Gastroesophageal sphincter (tissue), 4 donors: ENCODE results near the gene AP1M2. TPM values are rescaled to one million over a fixed set of nuclear protein-coding genes. Genes with fewer than 3 reads are reported as not detected.
A peak's percentile ranks its signal among the peaks of the same experiment; 100 is the strongest.

Source experiments
- ATAC-seq: fragments of 150-250 bp; one replicate; pipeline ENCODE4 v1.9.1; 2016; ENCODE audit warnings: mild to moderate bottlenecking, moderate library complexity
- H3K27ac ChIP-seq, 4 donors: fragments of 200-600 bp; sonication (generic) in 3 of 4; 1 replicate in 3 of 4; 2 replicates in 1 of 4; pipeline ENCODE4 v1.5.1; 2016 to 2019
- H3K27me3 ChIP-seq: fragments of 200-600 bp; sonication (generic); one replicate; pipeline ENCODE4 v1.5.1; 2019
- H3K36me3 ChIP-seq, 2 donors: fragments of 200-600 bp; sonication (generic); one replicate each; pipeline ENCODE4 v1.5.1; 2019; ENCODE audit warnings: control low read depth in 1 of 2
- H3K4me1 ChIP-seq, 3 donors: fragments of 200-600 bp; sonication (generic); 1 replicate in 2 of 3; 2 replicates in 1 of 3; pipeline ENCODE4 v1.5.1; 2016 to 2019; ENCODE audit warnings: control low read depth in 2 of 3
- H3K4me3 ChIP-seq, 2 donors: fragments of 200-600 bp; sonication (generic); one replicate each; pipeline ENCODE4 v1.5.1; 2019; ENCODE audit warnings: mild to moderate bottlenecking in 1 of 2, moderate library complexity in 1 of 2
- H3K9me3 ChIP-seq, 3 donors: fragments of 200-600 bp; sonication (generic); one replicate each; pipeline ENCODE4 v1.5.1; 2017 to 2019; ENCODE audit warnings: control low read depth in 2 of 3
- CTCF ChIP-seq, 4 experiments: fragments of 200-600 bp in 2 of 4; fragments of 450-650 bp in 2 of 4; sonication (generic) in 1 of 4; IDR thresholded peaks; one replicate each; pipeline ENCODE4 v1.5.1; 2017 to 2019; ENCODE audit warnings: antibody characterized with exemption in 4 of 4, mild to moderate bottlenecking in 2 of 4, moderate library complexity in 2 of 4
- EP300 ChIP-seq: sonication (generic); formaldehyde crosslinking; IDR thresholded peaks from one replicate; pipeline ENCODE4 v1.6.1; 2017; ENCODE audit warnings: antibody characterized with exemption, mild to moderate bottlenecking
- POLR2A ChIP-seq, 2 donors: fragments of 450-650 bp; IDR thresholded peaks; one replicate each; pipeline ENCODE4 v1.6.1; 2017; ENCODE audit warnings: antibody characterized with exemption in 2 of 2, mild to moderate bottlenecking in 2 of 2, moderate library complexity in 1 of 2
- POLR2AphosphoS5 ChIP-seq: sonication (generic); formaldehyde crosslinking; IDR thresholded peaks from one replicate; pipeline ENCODE4 v1.6.1; 2017; ENCODE audit warnings: antibody characterized with exemption
- WGBS, 2 donors: methylation state at CpG; one replicate each; pipeline ENCODE4 v1.1.5; 2018; ENCODE audit warnings: low coverage in 1 of 2; 5-methylcytosine and 5-hydroxymethylcytosine counted together
- total RNA-seq, 4 donors: library from RNA; depleted of rRNA; stranded (reverse); fragments of >200 nt; gene quantifications; one replicate each; pipeline ENCODE4 v1.1.0, GENCODE V29; 2016

The AP1M2 gene
- total RNA-seq, 4 donors from 2014 or later = 13.2 TPM; not detected in 3

- ATAC-seq = no peak
- H3K27ac ChIP-seq = no peak overlapping the region
These were observed 3.9 kb downstream of the AP1M2 start for GRCh38 chr19:10583036-10583776.

GRCh38 chr19:10582091-10582490 is 5.0 kb downstream of the AP1M2 start:
- Histone ChIP-seq H3K4me3 (no peak overlapping the region), H3K36me3 (no peaks in the 10 kb centered on the region), H3K4me1 (peaks cover 0 to 11% (median 4%) of the 10 kb centered on the region in 3 donors), H3K27ac (no peak overlapping the region), H3K9me3 (no peaks in the 10 kb centered on the region), H3K27me3 (peaks cover 23% of the 10 kb centered on the region)
- no peak for TF ChIP-seq EP300
- TF ChIP-seq POLR2A (IDR thresholded peaks at IDR 0.05) = no peak
- TF ChIP-seq CTCF (IDR thresholded peaks at IDR 0.05) = no peak
- TF ChIP-seq POLR2AphosphoS5 = no peak
- WGBS, 2 donors = 87 to 93% methylated on average over 5 to 8 of the region's 13 CpGs
- no peak for ATAC-seq

More at GRCh38 chr19:10583036-10583776, 3.9 kb downstream of the AP1M2 start:
- no peak overlapping the region for H3K4me3 ChIP-seq
- TF ChIP-seq EP300 = no peak
- no peak for TF ChIP-seq POLR2AphosphoS5
- 82% methylated on average over 2 to 8 of the region's 9 CpGs for WGBS, 2 donors
- peaks cover 0 to 11% (median 4%) of the 10 kb centered on the region in 3 donors for H3K4me1 ChIP-seq
- no peaks in the 10 kb centered on the region for H3K36me3 ChIP-seq
- H3K27me3 ChIP-seq = peaks cover 34% of the 10 kb centered on the region
- no peaks in the 10 kb centered on the region for H3K9me3 ChIP-seq

- Histone ChIP-seq H3K36me3 (no peaks in the 10 kb centered on the region), H3K27me3 (peaks cover 13% of the 10 kb centered on the region), H3K9me3 (no peaks in the 10 kb centered on the region), H3K27ac (no peak overlapping the region), H3K4me1 (peaks cover 0 to 11% (median 4%) of the 10 kb centered on the region in 3 donors), H3K4me3 (no peak overlapping the region)
- 0 to 5% methylated on average over 3 to 4 of the region's 31 CpGs for WGBS, 2 donors
- peak; percentile 83 for ATAC-seq
- TF ChIP-seq CTCF (IDR thresholded peaks at IDR 0.05) (peak; percentile 98 to 99 (median 99)), POLR2A (IDR thresholded peaks at IDR 0.05) (no peak)
These were observed 6.0 kb downstream of the AP1M2 start for GRCh38 chr19:10580979-10581631.

- 83% methylated on average over 1 of the region's 6 CpGs; no CpG with 5 or more reads in 1 of the 2 donors for WGBS, 2 donors
- TF ChIP-seq CTCF (IDR thresholded peaks at IDR 0.05) = no peak
- TF ChIP-seq EP300 = no peak
- no peak for TF ChIP-seq POLR2AphosphoS5
- no peak for TF ChIP-seq POLR2A (IDR thresholded peaks at IDR 0.05)
These were observed 9.2 kb downstream of the AP1M2 start for GRCh38 chr19:10577951-10578350.

GRCh38 chr19:10575011-10575716 is 11.9 kb downstream of the AP1M2 start:
- peaks cover 0 to 9% (median 4%) of the 10 kb centered on the region in 3 donors for H3K4me1 ChIP-seq
- ATAC-seq = no peak
- H3K27ac ChIP-seq = no peak overlapping the region
- H3K9me3 ChIP-seq = no peaks in the 10 kb centered on the region
- H3K27me3 ChIP-seq = peaks cover 7% of the 10 kb centered on the region
- TF ChIP-seq POLR2AphosphoS5 (no peak), POLR2A (IDR thresholded peaks at IDR 0.05) (no peak), EP300 (no peak), CTCF (IDR thresholded peaks at IDR 0.05) (no peak)
- 47 to 71% methylated on average over 2 to 5 of the region's 6 CpGs for WGBS, 2 donors
- H3K36me3 ChIP-seq = no peaks in the 10 kb centered on the region
- H3K4me3 ChIP-seq = no peak overlapping the region

More at GRCh38 chr19:10577951-10578350, 9.2 kb downstream of the AP1M2 start:
- Histone ChIP-seq H3K4me1 (peaks cover 0 to 11% (median 4%) of the 10 kb centered on the region in 3 donors), H3K36me3 (no peaks in the 10 kb centered on the region), H3K4me3 (no peak overlapping the region), H3K27me3 (peaks cover 3% of the 10 kb centered on the region), H3K27ac (no peak overlapping the region), H3K9me3 (no peaks in the 10 kb centered on the region)
- no peak for ATAC-seq
